Heart left ventricle (tissue), 13 donors: ENCODE measurements around the gene MEA1.

ENCODE experiments used
- POLR2A ChIP-seq, 2 donors: fragments of 450-650 bp; IDR thresholded peaks; one replicate each; pipeline ENCODE4 v1.6.1; 2017; ENCODE audit warnings: antibody characterized with exemption in 2 of 2, mild to moderate bottlenecking in 2 of 2, moderate library complexity in 2 of 2
- TF ChIP-seq, protein P1 (sequence below), 12 donors: fragments of 200-600 bp; sonication (generic) in 4 of 12; IDR thresholded peaks; one replicate each; pipeline versions ENCODE4 v1.5.0 to v1.8.0; 2018 to 2022; ENCODE audit warnings: antibody characterized with exemption in 12 of 12, mild to moderate bottlenecking in 5 of 12
- donor health status: ischemic (EF 13 %, LVEDD 7.1; RV severe dilation, severe dysfunction).
- donor health status: DM: no; HTN: yes; CAD: no.
- donor health status: DM: no; HTN: no; CAD: no.
- donor health status: ischemic (EF 25% LVEDD 6.9; RV normal size, moderate dysfunction).
- donor health status: ischemic (EF 25% LVEDD 5.7; RV mildly dilated, moderate dysfunction).
- donor health status: ischemic (EF 35%, LVEDD 5.7; RV mildly dilated, moderate dysfunction).
- donor health status: nonischemic (EF 11% LVEDD 7.7; RV severe dilation, severe dysfunction).
- donor health status: DM: yes; HTN: yes; CAD: no.
- donor health status: PGD.
- donor health status: ischemic (EF 29% LVEDD 5.4; RV normal size, mild dysfunction).
- donor health status: nonischemic (EF 23%, LVEDD 6.1; RV moderate dilation, normal function).

DNA sequence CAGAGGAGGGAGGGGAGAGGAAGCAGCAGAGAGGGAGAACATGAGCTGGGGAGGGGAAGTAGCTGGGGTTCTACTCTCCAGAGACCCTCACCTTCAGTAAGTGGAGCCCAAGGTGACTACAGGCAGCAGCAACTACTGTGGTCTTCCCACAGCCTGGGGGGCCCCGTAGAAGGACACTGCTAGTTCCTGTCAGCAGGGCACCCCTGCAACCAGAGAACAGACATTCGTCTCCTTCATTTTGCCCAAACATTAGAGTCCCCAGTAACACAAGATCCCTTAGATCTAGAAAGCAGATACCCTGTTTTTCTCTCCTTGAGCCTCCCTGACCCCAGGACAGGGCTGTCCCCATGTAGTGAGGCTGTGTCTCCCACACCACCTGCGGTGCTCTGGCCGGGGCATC, 45.0 kb downstream of the MEA1 start:
- no peak for TF ChIP-seq POLR2A (IDR thresholded peaks at IDR 0.05)
- TF ChIP-seq, protein P1, sequence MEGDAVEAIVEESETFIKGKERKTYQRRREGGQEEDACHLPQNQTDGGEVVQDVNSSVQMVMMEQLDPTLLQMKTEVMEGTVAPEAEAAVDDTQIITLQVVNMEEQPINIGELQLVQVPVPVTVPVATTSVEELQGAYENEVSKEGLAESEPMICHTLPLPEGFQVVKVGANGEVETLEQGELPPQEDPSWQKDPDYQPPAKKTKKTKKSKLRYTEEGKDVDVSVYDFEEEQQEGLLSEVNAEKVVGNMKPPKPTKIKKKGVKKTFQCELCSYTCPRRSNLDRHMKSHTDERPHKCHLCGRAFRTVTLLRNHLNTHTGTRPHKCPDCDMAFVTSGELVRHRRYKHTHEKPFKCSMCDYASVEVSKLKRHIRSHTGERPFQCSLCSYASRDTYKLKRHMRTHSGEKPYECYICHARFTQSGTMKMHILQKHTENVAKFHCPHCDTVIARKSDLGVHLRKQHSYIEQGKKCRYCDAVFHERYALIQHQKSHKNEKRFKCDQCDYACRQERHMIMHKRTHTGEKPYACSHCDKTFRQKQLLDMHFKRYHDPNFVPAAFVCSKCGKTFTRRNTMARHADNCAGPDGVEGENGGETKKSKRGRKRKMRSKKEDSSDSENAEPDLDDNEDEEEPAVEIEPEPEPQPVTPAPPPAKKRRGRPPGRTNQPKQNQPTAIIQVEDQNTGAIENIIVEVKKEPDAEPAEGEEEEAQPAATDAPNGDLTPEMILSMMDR (IDR thresholded peaks at IDR 0.05): no peak
